Measurements from ENCODE around the gene FRMD5.

FRMD5 gene

GRCh38 chr15:44163370-44163769 is 31.7 kb downstream of the FRMD5 start:
- H3K4me3 ChIP-seq (ENCODE audit: low read depth, low read length) = no peak overlapping the region
- TF ChIP-seq CTCF (IDR thresholded peaks at IDR 0.05; ENCODE audit: borderline replicate concordance, insufficient read depth, low read depth, low read length) = no peak

GRCh38 chr15:44160796-44161195 is 34.3 kb downstream of the FRMD5 start:
- H3K4me3 ChIP-seq (ENCODE audit: low read depth, low read length) = no peak overlapping the region

GRCh38 chr15:44159492-44159891 is 35.6 kb downstream of the FRMD5 start:
- no peak overlapping the region for H3K4me3 ChIP-seq (ENCODE audit: low read depth, low read length)
- TF ChIP-seq CTCF (IDR thresholded peaks at IDR 0.05; ENCODE audit: borderline replicate concordance, insufficient read depth, low read depth, low read length) = no peak

More at GRCh38 chr15:44160796-44161195, 34.3 kb downstream of the FRMD5 start:
- no peak for TF ChIP-seq CTCF (IDR thresholded peaks at IDR 0.05; ENCODE audit: borderline replicate concordance, insufficient read depth, low read depth, low read length)

GRCh38 chr15:44158111-44158510 is 37.0 kb downstream of the FRMD5 start:
- TF ChIP-seq CTCF (IDR thresholded peaks at IDR 0.05; ENCODE audit: borderline replicate concordance, insufficient read depth, low read depth, low read length) = no peak
- no peak overlapping the region for H3K4me3 ChIP-seq (ENCODE audit: low read depth, low read length)

GRCh38 chr15:44157679-44158078 is 37.4 kb downstream of the FRMD5 start:
- no peak overlapping the region for H3K4me3 ChIP-seq (ENCODE audit: low read depth, low read length)
- no peak for TF ChIP-seq CTCF (IDR thresholded peaks at IDR 0.05; ENCODE audit: borderline replicate concordance, insufficient read depth, low read depth, low read length)

- TF ChIP-seq CTCF (IDR thresholded peaks at IDR 0.05; ENCODE audit: borderline replicate concordance, insufficient read depth, low read depth, low read length) = no peak
- H3K4me3 ChIP-seq (ENCODE audit: low read depth, low read length) = no peak overlapping the region
Observed at GRCh38 chr15:44153352-44153751, 41.7 kb downstream of the FRMD5 start.

GRCh38 chr15:44149224-44149623 is 45.8 kb downstream of the FRMD5 start:
- no peak overlapping the region for H3K4me3 ChIP-seq (ENCODE audit: low read depth, low read length)
- TF ChIP-seq CTCF (IDR thresholded peaks at IDR 0.05; ENCODE audit: borderline replicate concordance, insufficient read depth, low read depth, low read length) = no peak
